SK-N-MC (cell line): ENCODE results near the gene SRRM4.

Experiments used
- EZH2 ChIP-seq: fragments of 200-600 bp; sonication (generic); IDR thresholded peaks from one replicate; pipeline ENCODE4 v1.6.1; 2017; ENCODE audit warnings: antibody characterized with exemption
- FOXP2 ChIP-seq: optimal IDR thresholded peaks from 2 replicates; pipeline ENCODE3; 2011; ENCODE audit warnings: mild to moderate bottlenecking, moderate library complexity; ENCODE audit not compliant: insufficient read depth; ENCODE audit errors: extremely low read length, control extremely low read depth
- POLR2AphosphoS5 ChIP-seq: IDR thresholded peaks from 2 replicates; pipeline ENCODE4 v1.6.1; 2012; ENCODE audit warnings: mild to moderate bottlenecking, low read depth, low read length, borderline replicate concordance

- no peak for TF ChIP-seq POLR2AphosphoS5
- TF ChIP-seq EZH2, result no peak
- no peak for TF ChIP-seq FOXP2
Observed at GRCh38 chr12:119005085-119005484, 23.7 kb downstream of the SRRM4 start.
